IMR-90 (cell line): ENCODE measurements around the gene NXPH1. TPM values are rescaled to one million over a fixed set of nuclear protein-coding genes. Genes with fewer than 3 reads are reported as not detected.

ENCODE experiments used
- ATAC-seq: fragments of 200-7000 bp; cut with Tn5 transposase; 2 replicates; pipeline ENCODE4 v1.9.1; 2020; ENCODE audit warnings: low read depth, mild to moderate bottlenecking, moderate library complexity
- Bru-seq: library from RNA; stranded (reverse); fragments of 400-500 nt; gene quantifications from one replicate; lab custom pipeline; 2021; lab: Mats Ljungman, UMichigan
- BruChase-seq, 2 experiments: library from RNA; stranded (reverse); fragments of 400-500 nt; gene quantifications; one replicate each; lab custom pipeline; 2021; lab: Mats Ljungman, UMichigan
- BruUV-seq: library from RNA; stranded (reverse); fragments of 400-500 nt; replicated peaks from 2 replicates; lab custom pipeline; 2021; lab: Mats Ljungman, UMichigan
- CTCF ChIA-PET: fragments of 300-600 bp; formaldehyde crosslinking; extraction: SDS; loops from one replicate; lab custom pipeline; 2021; ENCODE audit warnings: antibody characterized with exemption; lab: Yijun Ruan, JAX
- POLR2A ChIA-PET: fragments of 300-600 bp; sonication (Branson Sonifier 250); formaldehyde crosslinking; loops from one replicate; lab custom pipeline; 2022; ENCODE audit warnings: antibody characterized with exemption; ENCODE audit not compliant: unreplicated experiment; lab: Charles Lee
- DNase-seq: peaks from one replicate; pipeline ENCODE4 v3.0.0; 2013
- H2AFZ ChIP-seq: replicated peaks from 2 replicates; pipeline ENCODE3; 2013; ENCODE audit warnings: low read length, mild to moderate bottlenecking; ENCODE audit not compliant: poor library complexity
- H2AK5ac ChIP-seq: 2 replicates; pipeline ENCODE4 v1.6.1; 2013; ENCODE audit warnings: low read depth, low read length, inconsistent platforms
- H2AK9ac ChIP-seq: replicated peaks from 2 replicates; pipeline ENCODE3; 2013; ENCODE audit warnings: mild to moderate bottlenecking, low read depth, low read length, moderate library complexity; ENCODE audit not compliant: poor library complexity
- H2BK120ac ChIP-seq: 2 replicates; pipeline ENCODE4 v1.6.1; 2013; ENCODE audit warnings: low read depth, low read length, inconsistent platforms
- H2BK15ac ChIP-seq: 3 replicates; pipeline ENCODE4 v1.6.1; 2013; ENCODE audit warnings: low read depth, low read length, inconsistent platforms
- H2BK20ac ChIP-seq: 2 replicates; pipeline ENCODE4 v1.6.1; 2013; ENCODE audit warnings: low read depth, mild to moderate bottlenecking, inconsistent platforms, low read length, moderate library complexity
- H2BK5ac ChIP-seq: 2 replicates; pipeline ENCODE4 v1.6.1; 2013; ENCODE audit warnings: mild to moderate bottlenecking, low read depth, low read length, inconsistent platforms; ENCODE audit not compliant: poor library complexity, severe bottlenecking
- H3K14ac ChIP-seq: replicated peaks from 2 replicates; pipeline ENCODE4 v1.6.1; 2013; ENCODE audit warnings: low read depth, low read length, inconsistent platforms
- H3K18ac ChIP-seq: 2 replicates; pipeline ENCODE4 v1.6.1; 2013; ENCODE audit warnings: low read depth, low read length, control low read depth
- H3K23ac ChIP-seq: 2 replicates; pipeline ENCODE4 v1.6.1; 2013; ENCODE audit warnings: low read depth, low read length, inconsistent platforms
- H3K27ac ChIP-seq: 2 replicates; pipeline ENCODE4 v1.5.1; 2013; ENCODE audit warnings: mild to moderate bottlenecking, control low read depth, low read length; ENCODE audit not compliant: insufficient read depth
- H3K27me3 ChIP-seq: 2 replicates; pipeline ENCODE4 v1.6.1; 2013; ENCODE audit warnings: low read length; ENCODE audit not compliant: control insufficient read depth, insufficient read depth
- H3K36me3 ChIP-seq: 2 replicates; pipeline ENCODE4 v1.6.1; 2013; ENCODE audit warnings: low read length, mixed read lengths; ENCODE audit not compliant: control insufficient read depth, insufficient read depth
- H3K4ac ChIP-seq: 2 replicates; pipeline ENCODE4 v1.6.1; 2013; ENCODE audit warnings: low read depth, low read length, inconsistent platforms
- H3K4me1 ChIP-seq: 2 replicates; pipeline ENCODE4 v1.6.1; 2013; ENCODE audit warnings: low read length, mixed read lengths; ENCODE audit not compliant: control insufficient read depth, insufficient read depth
- H3K4me2 ChIP-seq: 2 replicates; pipeline ENCODE4 v1.6.1; 2013; ENCODE audit warnings: low read depth, mild to moderate bottlenecking, control low read depth, low read length, moderate library complexity
- H3K4me3 ChIP-seq: 2 replicates; pipeline ENCODE4 v1.5.1; 2013; ENCODE audit warnings: low read depth, mild to moderate bottlenecking, control low read depth, low read length, moderate library complexity; ENCODE audit not compliant: insufficient read depth
- H3K56ac ChIP-seq: 2 replicates; pipeline ENCODE4 v1.6.1; 2013; ENCODE audit warnings: low read length, inconsistent platforms; ENCODE audit not compliant: insufficient read depth; ENCODE audit errors: extremely low read depth
- H3K79me1 ChIP-seq, 2 experiments: 2 replicates each; pipeline ENCODE4 v1.6.1; 2013; ENCODE audit warnings: low read length in 2 of 2, inconsistent platforms in 1 of 2, low read depth in 1 of 2
- H3K9ac ChIP-seq: 2 replicates; pipeline ENCODE4 v1.6.1; 2013; ENCODE audit warnings: low read depth, low read length, control low read depth
- H3K9me1 ChIP-seq: 2 replicates; pipeline ENCODE4 v1.6.1; 2013; ENCODE audit warnings: low read length, inconsistent platforms; ENCODE audit not compliant: insufficient read depth
- H3K9me3 ChIP-seq: 2 replicates; pipeline ENCODE4 v1.6.1; 2013; ENCODE audit warnings: low read length; ENCODE audit not compliant: control insufficient read depth, insufficient read depth
- H4K20me1 ChIP-seq: 2 replicates; pipeline ENCODE4 v1.6.1; 2013; ENCODE audit warnings: low read length, inconsistent platforms; ENCODE audit not compliant: insufficient read depth
- H4K5ac ChIP-seq: 2 replicates; pipeline ENCODE4 v1.6.1; 2013; ENCODE audit warnings: mild to moderate bottlenecking, low read depth, low read length, control low read depth
- H4K8ac ChIP-seq, 2 experiments: 2 replicates each; pipeline ENCODE4 v1.6.1; 2013; ENCODE audit warnings: low read depth in 2 of 2, low read length in 2 of 2, control low read depth in 1 of 2, inconsistent platforms in 1 of 2
- H4K91ac ChIP-seq: 2 replicates; pipeline ENCODE4 v1.6.1; 2013; ENCODE audit warnings: low read depth, low read length, inconsistent platforms; ENCODE audit not compliant: insufficient read depth
- CEBPB ChIP-seq: IDR thresholded peaks from 2 replicates; pipeline ENCODE4 v1.6.1; 2012; ENCODE audit warnings: low read depth, low read length, improper control_type of control experiment
- CHD1 ChIP-seq: IDR thresholded peaks from 2 replicates; pipeline ENCODE4 v1.6.1; 2012; ENCODE audit warnings: low read depth, low read length, improper control_type of control experiment
- FOS ChIP-seq: fragments of 150-350 bp; IDR thresholded peaks from 2 replicates; pipeline ENCODE4 v1.6.1; 2016; ENCODE audit warnings: low read depth, low read length
- MAFK ChIP-seq: IDR thresholded peaks from 2 replicates; pipeline ENCODE4 v1.6.1; 2012; ENCODE audit warnings: low read depth, low read length, improper control_type of control experiment
- MAZ ChIP-seq: IDR thresholded peaks from 2 replicates; pipeline ENCODE4 v1.6.1; 2012; ENCODE audit warnings: low read depth, mild to moderate bottlenecking, low read length, improper control_type of control experiment, moderate library complexity, borderline replicate concordance
- MXI1 ChIP-seq: IDR thresholded peaks from 2 replicates; pipeline ENCODE4 v1.6.1; 2012; ENCODE audit warnings: low read depth, mild to moderate bottlenecking, low read length, moderate library complexity, borderline replicate concordance
- POLR2A ChIP-seq: IDR thresholded peaks from 2 replicates; pipeline ENCODE4 v1.6.1; 2012; ENCODE audit warnings: mild to moderate bottlenecking, low read depth, low read length
- RAD21 ChIP-seq: IDR thresholded peaks from 2 replicates; pipeline ENCODE4 v1.6.1; 2012; ENCODE audit warnings: low read length, improper control_type of control experiment
- RCOR1 ChIP-seq: IDR thresholded peaks from 2 replicates; pipeline ENCODE4 v1.6.1; 2012; ENCODE audit warnings: mild to moderate bottlenecking, low read length, improper control_type of control experiment; ENCODE audit not compliant: insufficient replicate concordance
- RFX5 ChIP-seq: IDR thresholded peaks from 2 replicates; pipeline ENCODE4 v1.8.0; 2012; ENCODE audit warnings: low read depth, mild to moderate bottlenecking, low read length, moderate library complexity
- SMC3 ChIP-seq: fragments of 150-350 bp; IDR thresholded peaks from 2 replicates; pipeline ENCODE4 v1.6.1; 2016; ENCODE audit warnings: low read depth, mild to moderate bottlenecking, antibody characterized with exemption, low read length, moderate library complexity
- WGBS, 2 experiments: methylation state at CpG; one replicate each; pipeline versions ENCODE4 v1.1.5 to v1.1.7; 2013; ENCODE audit warnings: missing lambda C conversion rate in 2 of 2; ENCODE audit not compliant: insufficient read length in 1 of 2; ENCODE audit errors: extremely low coverage in 2 of 2; 5-methylcytosine and 5-hydroxymethylcytosine counted together
- dilution Hi-C: fragments of 300-500 bp; cut with HindIII; formaldehyde crosslinking; loops from one replicate; pipeline ENCODE4 v1.14.3; 2018; ENCODE audit warnings: low sequenced_read_pairs; ENCODE audit not compliant: unreplicated experiment
- in situ Hi-C: fragments of 300-500 bp; cut with MboI; formaldehyde crosslinking; loops from 3 replicates; pipeline ENCODE4 v1.14.3; 2019; ENCODE audit warnings: low sequenced_read_pairs, inconsistent platforms, mixed read lengths
- intact Hi-C: fragments of 100-400 bp; cut with micrococcal nuclease; formaldehyde crosslinking; loops from 2 replicates; pipeline ENCODE4 v1.10.0; 2022
- long read RNA-seq: library from polyadenylated mRNA; unstranded; transcript quantifications from one replicate; pipeline ENCODE4 v2.0.0, GENCODE V29; 2021; ENCODE audit not compliant: unreplicated experiment
- polyA plus RNA-seq, 3 experiments: library from polyadenylated mRNA; depleted of rRNA; stranded (reverse); fragments of >200 nt; gene quantifications; 2 replicates each; pipeline ENCODE4 v1.2.3, GENCODE V29; 2012; ENCODE audit warnings: low replicate concordance in 1 of 3
- total RNA-seq: library from RNA; depleted of rRNA; stranded (reverse); fragments of >200 nt; gene quantifications from 2 replicates; pipeline ENCODE4 v1.2.3, GENCODE V29; 2012; rRNA removed
- TF ChIP-seq, protein P1 (sequence below): conservative IDR thresholded peaks from 2 replicates; pipeline ENCODE4 v1.5.1; 2012; ENCODE audit warnings: mild to moderate bottlenecking, low read depth, low read length, improper control_type of control experiment
- TF ChIP-seq, protein P2 (sequence below): fragments of 150-350 bp; IDR thresholded peaks from 2 replicates; pipeline ENCODE4 v1.6.1; 2016; ENCODE audit warnings: low read depth, mild to moderate bottlenecking, low read length, moderate library complexity, borderline replicate concordance

Gene NXPH1
- total RNA-seq (not detected in 2 replicates), polyA plus RNA-seq (2012; rRNA removed) (not detected in 2 replicates), Bru-seq, nascent RNA (percentile 1 among the genes with signal in this experiment), BruChase-seq, experiment 1, labeled RNA remaining after a 6-hour chase (percentile 0 among the genes with signal in this experiment), BruChase-seq, experiment 2, labeled RNA remaining after a 2-hour chase (percentile 1 among the genes with signal in this experiment)
- not detected in 2 replicates for polyA plus RNA-seq (2012; cell fraction: cytosol; rRNA removed)
- polyA plus RNA-seq (2012; cell fraction: nucleus; rRNA removed; ENCODE audit: low replicate concordance): not detected in 2 replicates
- long read RNA-seq: 0 reads

DNA sequence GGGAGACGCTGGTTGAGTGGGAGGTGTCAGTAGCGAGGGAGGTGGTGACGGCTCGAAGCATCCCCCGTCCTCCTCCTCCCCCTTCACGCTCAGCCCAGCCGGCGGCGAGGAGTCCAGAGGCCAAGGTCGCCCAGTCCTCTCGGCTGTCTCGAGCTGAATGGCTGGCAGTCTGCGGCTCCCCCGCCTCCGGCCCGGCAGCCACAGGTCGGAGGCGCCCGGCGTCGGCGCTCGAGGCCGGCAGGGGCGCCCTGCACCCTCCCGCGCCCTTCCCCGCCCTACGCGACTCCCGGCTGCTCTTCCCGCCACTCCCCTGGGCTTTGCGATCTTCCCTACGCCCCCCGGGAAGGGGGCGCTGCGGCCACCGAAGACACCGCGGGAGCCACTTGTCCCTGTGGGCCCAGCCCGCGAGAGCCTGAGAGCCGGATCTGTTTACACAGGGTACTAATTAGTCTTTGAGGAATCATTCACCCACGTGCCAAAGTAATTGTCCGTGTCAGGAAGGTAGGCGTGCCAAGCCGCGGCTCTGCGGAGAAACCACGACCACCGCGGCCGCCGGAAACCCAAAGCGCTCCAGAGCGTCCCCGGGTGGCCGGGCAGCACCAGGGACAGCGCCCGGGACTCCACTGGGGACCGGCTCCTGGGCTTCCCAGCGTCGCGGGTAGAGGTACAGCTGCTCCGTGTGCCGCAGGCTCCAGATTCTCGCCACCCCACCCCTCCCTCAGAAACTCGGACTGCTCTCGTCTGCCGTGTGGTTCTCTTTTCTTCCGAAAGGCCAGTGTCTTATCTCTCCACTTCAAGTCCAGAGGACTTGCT, at the start of gene NXPH1:
NXPH1 (plus strand) TSS at position 133 of the 813 bp plus-strand sequence.
- Histone ChIP-seq H4K5ac (no peak within 1 kb of the TSS), H3K9ac (no peak within 1 kb of the TSS), H2BK15ac (no peak within 1 kb of the TSS), H3K14ac (no peak within 1 kb of the TSS), H3K18ac (no peak within 1 kb of the TSS), H3K9me1 (no peaks in the 10 kb centered on the region), H3K9me3 (peaks cover 10% of the 10 kb centered on the region), H4K20me1 (no peaks in the 10 kb centered on the region), H2AK9ac (no peak within 1 kb of the TSS), H3K56ac (no peak within 1 kb of the TSS), H4K8ac (no peak within 1 kb of the TSS), H3K36me3 (no peaks in the 10 kb centered on the region), H3K4ac (no peak within 1 kb of the TSS), H3K27ac (no peak within 1 kb of the TSS), H2AFZ (peak within 1 kb of the TSS; percentile 33), H2BK5ac (no peak within 1 kb of the TSS), H2AK5ac (no peak within 1 kb of the TSS), H2BK20ac (no peak within 1 kb of the TSS), H3K4me3 (no peak within 1 kb of the TSS), H3K4me1 (no peaks in the 10 kb centered on the region), H4K91ac (no peak within 1 kb of the TSS), H3K79me1 (no peaks in the 10 kb centered on the region), H2BK120ac (no peak within 1 kb of the TSS), H3K23ac (no peak within 1 kb of the TSS), H3K27me3 (peaks cover 1% of the 10 kb centered on the region; the same call in 1 of the 2 replicates), H3K4me2 (no peak within 1 kb of the TSS)
- in situ Hi-C loops: no loop called here
- BruUV-seq: no TSS peak
- dilution Hi-C loops: no loop called here
- intact Hi-C loops: no loop called here
- no peak for ATAC-seq
- DNase-seq: no peak
- CTCF ChIA-PET: no interaction called here
- POLR2A ChIA-PET: no interaction called here
- 4% methylated on average over 16 of the region's 71 CpGs; no CpG with 5 or more reads in 1 of the 2 experiments for WGBS, 2 experiments
- TF ChIP-seq MAFK (no peak), MAZ (no peak), SMC3 (no peak), CHD1 (no peak), RFX5 (no peak), RAD21 (no peak), MXI1 (no peak), FOS (no peak), POLR2A (no peak), RCOR1 (no peak), CEBPB (no peak)
- TF ChIP-seq, protein P1, sequence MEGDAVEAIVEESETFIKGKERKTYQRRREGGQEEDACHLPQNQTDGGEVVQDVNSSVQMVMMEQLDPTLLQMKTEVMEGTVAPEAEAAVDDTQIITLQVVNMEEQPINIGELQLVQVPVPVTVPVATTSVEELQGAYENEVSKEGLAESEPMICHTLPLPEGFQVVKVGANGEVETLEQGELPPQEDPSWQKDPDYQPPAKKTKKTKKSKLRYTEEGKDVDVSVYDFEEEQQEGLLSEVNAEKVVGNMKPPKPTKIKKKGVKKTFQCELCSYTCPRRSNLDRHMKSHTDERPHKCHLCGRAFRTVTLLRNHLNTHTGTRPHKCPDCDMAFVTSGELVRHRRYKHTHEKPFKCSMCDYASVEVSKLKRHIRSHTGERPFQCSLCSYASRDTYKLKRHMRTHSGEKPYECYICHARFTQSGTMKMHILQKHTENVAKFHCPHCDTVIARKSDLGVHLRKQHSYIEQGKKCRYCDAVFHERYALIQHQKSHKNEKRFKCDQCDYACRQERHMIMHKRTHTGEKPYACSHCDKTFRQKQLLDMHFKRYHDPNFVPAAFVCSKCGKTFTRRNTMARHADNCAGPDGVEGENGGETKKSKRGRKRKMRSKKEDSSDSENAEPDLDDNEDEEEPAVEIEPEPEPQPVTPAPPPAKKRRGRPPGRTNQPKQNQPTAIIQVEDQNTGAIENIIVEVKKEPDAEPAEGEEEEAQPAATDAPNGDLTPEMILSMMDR: no peak
- TF ChIP-seq, protein P2, sequence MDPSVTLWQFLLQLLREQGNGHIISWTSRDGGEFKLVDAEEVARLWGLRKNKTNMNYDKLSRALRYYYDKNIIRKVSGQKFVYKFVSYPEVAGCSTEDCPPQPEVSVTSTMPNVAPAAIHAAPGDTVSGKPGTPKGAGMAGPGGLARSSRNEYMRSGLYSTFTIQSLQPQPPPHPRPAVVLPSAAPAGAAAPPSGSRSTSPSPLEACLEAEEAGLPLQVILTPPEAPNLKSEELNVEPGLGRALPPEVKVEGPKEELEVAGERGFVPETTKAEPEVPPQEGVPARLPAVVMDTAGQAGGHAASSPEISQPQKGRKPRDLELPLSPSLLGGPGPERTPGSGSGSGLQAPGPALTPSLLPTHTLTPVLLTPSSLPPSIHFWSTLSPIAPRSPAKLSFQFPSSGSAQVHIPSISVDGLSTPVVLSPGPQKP: no peak
